ENCODE data around the gene FOXR1.

The FOXR1 gene

GRCh38 chr11:118928870-118929500 lies 42.6 kb upstream of the FOXR1 start:
- ChIA-PET CTCF (interaction anchor here (0.6 to 6.8 kb wide), 14 partner anchors 7 to 1412 kb away, joined by 3 to 196 read pairs (median 4); partner anchors contain the start of genes RPS25, SLC37A4, TRAPPC4 and UPK2), POLR2A (interaction anchor here (0.6 to 5.6 kb wide), 4 partner anchors 10 to 195 kb away, joined by 3 to 96 read pairs (median 6); no protein-coding TSS in a partner anchor)
- H3K27ac ChIP-seq (ENCODE audit: extremely low read depth, low read depth, low read length), result peak overlapping the region; percentile 64
- H3K4me3 ChIP-seq (ENCODE audit: low read depth, low read length), result peak overlapping the region; percentile 48
- no peaks in the 10 kb centered on the region for H3K9me3 ChIP-seq (ENCODE audit: control insufficient read depth, insufficient read depth, low read depth, low read length)
- H3K36me3 ChIP-seq (ENCODE audit: control insufficient read depth in 2 of 2, insufficient read depth in 1 of 2, low read length in 2 of 2), result no peaks in the 10 kb centered on the region
- H3K4me1 ChIP-seq (ENCODE audit: control insufficient read depth, insufficient read depth, low read length), result peaks cover 3% of the 10 kb centered on the region; the same call in 1 of the 2 replicates
- no peak for TF ChIP-seq ZNF174 (tag by site-specific recombination; IDR thresholded peaks at IDR 0.05)
- no peak for TF ChIP-seq ZNF629 (tag by site-specific recombination; IDR thresholded peaks at IDR 0.05)
- TF ChIP-seq MYNN (tag by site-specific recombination; IDR thresholded peaks at IDR 0.05; ENCODE audit: borderline replicate concordance), result peak; percentile 94
- no peak for TF ChIP-seq ZNF555 (tag by site-specific recombination; conservative IDR thresholded peaks at IDR 0.05)
- TF ChIP-seq, protein P1, sequence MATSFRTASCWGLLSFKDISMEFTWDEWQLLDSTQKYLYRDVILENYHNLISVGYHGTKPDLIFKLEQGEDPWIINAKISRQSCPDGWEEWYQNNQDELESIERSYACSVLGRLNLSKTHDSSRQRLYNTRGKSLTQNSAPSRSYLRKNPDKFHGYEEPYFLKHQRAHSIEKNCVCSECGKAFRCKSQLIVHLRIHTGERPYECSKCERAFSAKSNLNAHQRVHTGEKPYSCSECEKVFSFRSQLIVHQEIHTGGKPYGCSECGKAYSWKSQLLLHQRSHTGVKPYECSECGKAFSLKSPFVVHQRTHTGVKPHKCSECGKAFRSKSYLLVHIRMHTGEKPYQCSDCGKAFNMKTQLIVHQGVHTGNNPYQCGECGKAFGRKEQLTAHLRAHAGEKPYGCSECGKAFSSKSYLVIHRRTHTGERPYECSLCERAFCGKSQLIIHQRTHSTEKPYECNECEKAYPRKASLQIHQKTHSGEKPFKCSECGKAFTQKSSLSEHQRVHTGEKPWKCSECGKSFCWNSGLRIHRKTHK (tag by site-specific recombination; IDR thresholded peaks at IDR 0.05), result no peak
- no peak for TF ChIP-seq GLI4 (tag by site-specific recombination; IDR thresholded peaks at IDR 0.05)
- no peak for TF ChIP-seq ZNF488 (tag by site-specific recombination; IDR thresholded peaks at IDR 0.05)
- TF ChIP-seq GLIS1 (tag by site-specific recombination; IDR thresholded peaks at IDR 0.05), result no peak
- TF ChIP-seq BCL11A (tag by site-specific recombination; IDR thresholded peaks at IDR 0.05; ENCODE audit: low read depth), result peak; percentile 12; the same call in 1 of the 2 replicates
- no peak; the same call in 1 of the 2 replicates for TF ChIP-seq PATZ1 (tag by site-specific recombination; IDR thresholded peaks at IDR 0.05)
- no peak for TF ChIP-seq ZNF426 (tag by site-specific recombination; IDR thresholded peaks at IDR 0.05)
- no peak for TF ChIP-seq ZNF707 (tag by site-specific recombination; IDR thresholded peaks at IDR 0.05)
- no peak for TF ChIP-seq MEIS1 (CRISPR knock-in tag; IDR thresholded peaks at IDR 0.05; ENCODE audit: borderline replicate concordance)
- peak; percentile 59; the same call in 1 of the 2 replicates for TF ChIP-seq REST (tag by site-specific recombination; IDR thresholded peaks at IDR 0.05)
- no peak for TF ChIP-seq ZBTB20 (tag by site-specific recombination; IDR thresholded peaks at IDR 0.05)
- no peak for TF ChIP-seq ZNF2 (tag by site-specific recombination; IDR thresholded peaks at IDR 0.05)
- no peak for TF ChIP-seq ZBTB44 (tag by site-specific recombination; IDR thresholded peaks at IDR 0.05)
- TF ChIP-seq ZNF362 (tag by site-specific recombination; IDR thresholded peaks at IDR 0.05), result no peak
- no peak for TF ChIP-seq ZNF266 (tag by site-specific recombination; IDR thresholded peaks at IDR 0.05; ENCODE audit: low read depth)
- peak; percentile 88 for TF ChIP-seq ZFP69B (tag by site-specific recombination; IDR thresholded peaks at IDR 0.05)
- TF ChIP-seq ZNF792 (tag by site-specific recombination; IDR thresholded peaks at IDR 0.05), result no peak
- no peak for TF ChIP-seq SALL2 (tag by site-specific recombination; IDR thresholded peaks at IDR 0.05; ENCODE audit: borderline replicate concordance)
- TF ChIP-seq YY1 (tag by site-specific recombination; IDR thresholded peaks at IDR 0.05), result no peak
- TF ChIP-seq HIC1 (tag by site-specific recombination; IDR thresholded peaks at IDR 0.05), result peak; percentile 45; the same call in 1 of the 2 replicates

Measured in HEK293 (cell line).